GM21619 (cell line): ENCODE data around the gene ADM.

Experiments used
- ATAC-seq: cut with Tn5 transposase; IDR thresholded peaks from one replicate; pipeline ENCODE4 v1.9.1; 2021; ENCODE audit not compliant: unreplicated experiment

ADM gene

DNA sequence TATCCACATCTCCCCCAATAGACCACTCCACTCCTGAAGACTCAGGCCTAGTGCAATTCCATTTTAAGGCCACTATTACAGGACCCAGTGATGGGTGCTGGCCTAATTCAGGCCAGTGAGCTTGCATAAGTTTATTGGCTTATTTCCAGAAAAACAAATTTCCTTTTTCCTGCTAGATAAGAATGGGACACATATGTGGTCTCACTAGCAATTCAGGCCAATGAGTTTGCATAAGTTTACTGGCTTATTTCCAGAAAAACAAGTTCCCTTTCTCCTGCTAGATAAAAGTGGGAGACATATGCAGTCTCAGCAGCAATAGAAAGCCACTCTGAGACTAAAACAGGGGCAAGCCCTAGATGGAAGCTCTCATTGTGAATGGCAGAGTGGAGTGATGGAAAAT lies 22.4 kb downstream of the ADM start:
- no peak for ATAC-seq

- no peak for ATAC-seq
Measured at GRCh38 chr11:10328314-10329098, 23.6 kb downstream of the ADM start.

- ATAC-seq: no peak
Measured at GRCh38 chr11:10329356-10329755, 24.5 kb downstream of the ADM start.

GRCh38 chr11:10329935-10330334 lies 25.1 kb downstream of the ADM start:
- ATAC-seq: no peak

DNA sequence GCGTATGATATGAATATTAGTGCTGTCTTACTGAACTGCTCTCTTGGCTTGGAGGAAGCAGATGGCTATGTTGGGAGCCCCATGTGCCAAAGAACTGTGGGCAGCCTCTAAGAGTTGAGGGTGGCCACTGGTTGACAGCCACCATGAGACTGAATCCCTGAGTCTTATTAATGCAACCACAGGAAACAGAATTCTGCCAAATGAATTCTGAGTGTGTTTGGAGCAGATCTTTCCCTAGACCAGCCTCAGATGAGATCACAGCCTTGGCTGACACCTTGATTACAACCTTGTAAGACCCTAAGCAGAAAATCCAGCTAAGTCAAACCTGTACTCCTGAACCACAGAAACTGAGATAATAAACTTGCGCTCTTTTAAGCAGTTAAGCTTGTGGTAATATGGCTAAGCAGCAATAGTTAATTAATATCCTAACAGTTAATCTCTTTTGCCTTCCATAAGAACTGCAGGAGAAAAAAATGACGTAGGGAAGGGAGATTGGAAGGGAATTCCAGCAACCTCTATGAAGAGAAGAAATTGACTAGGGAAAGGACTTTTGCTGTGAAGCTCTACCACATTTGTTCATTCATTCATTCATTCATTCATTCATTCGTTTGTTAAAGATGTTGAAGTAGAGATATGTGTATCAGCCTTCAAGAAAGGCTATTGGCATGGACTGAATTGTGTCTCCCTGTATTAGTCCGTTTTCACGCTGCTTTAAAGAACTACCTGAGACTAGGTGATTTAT lies 26.8 kb downstream of the ADM start:
- no peak for ATAC-seq

- no peak for ATAC-seq
Measured at GRCh38 chr11:10333490-10333889, 28.6 kb downstream of the ADM start.

- no peak for ATAC-seq
Measured at GRCh38 chr11:10338287-10338686, 33.4 kb downstream of the ADM start.

- no peak for ATAC-seq
Measured at GRCh38 chr11:10348650-10349280, 43.9 kb downstream of the ADM start.

GRCh38 chr11:10349281-10349665 lies 44.4 kb downstream of the ADM start:
- no peak for ATAC-seq

- ATAC-seq: no peak
Measured at GRCh38 chr11:10349806-10350205, 44.9 kb downstream of the ADM start.

GRCh38 chr11:10350334-10350733 lies 45.5 kb downstream of the ADM start:
- no peak for ATAC-seq

GRCh38 chr11:10351435-10351764 lies 46.5 kb downstream of the ADM start:
- ATAC-seq: no peak

DNA sequence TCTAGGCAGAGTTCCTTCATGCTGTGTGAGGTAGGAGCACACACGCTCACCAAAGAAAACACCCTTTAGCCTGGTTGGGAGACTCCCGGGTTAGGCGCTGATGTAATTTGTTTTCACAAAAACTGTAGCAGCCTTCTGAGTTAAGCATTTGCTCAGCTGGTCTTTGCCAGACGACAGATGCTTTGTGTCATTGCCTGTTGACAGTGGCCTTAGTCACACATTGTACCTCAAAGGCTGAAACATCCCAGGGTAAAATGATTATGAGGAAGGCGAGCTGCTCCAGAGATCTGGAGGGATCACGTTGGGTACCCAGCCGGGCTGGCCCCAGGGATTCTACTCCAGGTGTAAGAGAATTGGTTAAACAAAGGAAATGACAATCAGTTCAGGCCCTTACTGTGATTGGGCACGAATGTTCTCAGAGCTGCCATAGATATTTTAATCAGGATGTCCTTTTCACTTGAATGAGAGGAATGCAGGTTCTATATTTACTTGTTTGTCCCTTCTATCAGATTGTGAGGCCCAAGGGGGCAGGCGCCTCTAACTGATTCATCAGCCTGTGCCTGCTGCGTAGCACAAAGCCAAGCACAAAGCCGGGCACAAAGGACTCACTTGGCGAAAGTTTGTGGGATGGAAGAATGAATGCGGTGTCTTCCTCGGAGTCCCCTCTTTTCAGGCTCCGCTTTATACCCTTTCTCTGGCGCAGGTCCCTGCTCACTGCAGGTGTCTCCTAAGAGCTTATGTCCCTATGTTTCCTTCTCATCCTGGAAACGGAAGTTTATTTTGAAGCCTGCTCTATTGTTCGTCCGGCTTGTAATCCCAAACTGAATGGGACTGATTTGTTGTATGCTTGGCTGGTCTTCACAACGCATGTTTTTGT lies 47.1 kb downstream of the ADM start:
- no peak for ATAC-seq

DNA sequence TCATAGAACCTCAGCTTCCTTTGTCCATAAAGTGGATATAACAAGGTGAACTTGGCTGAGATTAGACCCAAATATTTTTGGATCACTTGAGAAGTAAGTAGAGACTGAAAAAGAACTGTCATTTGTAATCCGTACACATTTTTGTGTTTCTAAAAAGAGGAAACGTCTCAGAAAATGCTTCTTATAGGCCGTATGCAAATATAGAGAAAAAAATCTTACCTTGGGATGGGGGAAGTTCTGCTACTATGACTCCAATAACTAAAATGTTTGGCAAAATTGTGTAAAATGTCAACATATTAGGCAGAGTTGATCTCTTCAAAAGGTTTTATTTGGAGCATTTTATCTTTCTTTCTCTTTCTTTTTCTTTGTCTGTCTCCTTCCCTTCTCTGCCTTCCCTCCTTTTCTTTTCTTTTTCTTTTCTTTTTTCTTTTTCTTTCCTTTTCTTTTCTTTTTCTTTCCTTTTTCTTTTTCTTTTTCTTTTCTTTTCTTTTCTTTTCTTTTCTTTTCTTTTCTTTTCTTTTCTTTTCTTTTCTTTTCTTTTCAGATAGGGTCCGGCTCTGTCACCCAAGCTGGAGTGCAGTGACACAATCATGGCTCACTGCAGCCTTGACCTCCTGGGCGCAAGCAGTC lies 48.2 kb downstream of the ADM start:
- no peak for ATAC-seq

- no peak for ATAC-seq
Measured at GRCh38 chr11:10354389-10354788, 49.5 kb downstream of the ADM start.

DNA sequence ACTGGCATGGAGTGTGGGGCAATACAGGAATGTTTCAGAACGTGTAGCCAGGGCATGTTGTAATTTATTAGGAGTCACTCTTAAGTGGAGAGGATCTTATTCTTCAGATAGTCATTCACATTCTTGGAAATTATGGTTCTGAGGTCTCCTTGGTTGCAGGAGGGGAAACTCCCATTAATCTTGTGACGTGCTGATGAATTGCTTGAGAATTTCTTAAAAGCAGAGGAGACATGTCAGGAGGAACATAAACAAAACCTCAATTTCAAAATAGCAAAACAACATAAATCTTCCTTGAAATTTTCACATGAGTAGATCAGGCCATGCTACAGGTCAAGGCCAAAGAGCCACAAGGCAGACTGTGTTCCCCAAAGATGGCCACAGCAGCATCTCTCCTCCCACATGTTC lies 50.4 kb downstream of the ADM start:
- no peak for ATAC-seq

GRCh38 chr11:10356161-10356560 lies 51.3 kb downstream of the ADM start:
- ATAC-seq: no peak
